Endothelial cell of umbilical vein (primary cell): ENCODE data around the gene PWWP2A. TPM values are rescaled to one million over a fixed set of nuclear protein-coding genes. Genes with fewer than 3 reads are reported as not detected.

Source experiments
- BruUV-seq: library from RNA; stranded (reverse); fragments of 400-500 nt; replicated peaks from 2 replicates; lab custom pipeline; 2021; lab: Mats Ljungman, UMichigan
- CTCF ChIA-PET: fragments of 300-600, 350-600 bp; sonication (Branson Sonifier 250); formaldehyde crosslinking; loops from one replicate; lab custom pipeline; 2021; ENCODE audit warnings: antibody characterized with exemption, inconsistent platforms; lab: Charles Lee
- POLR2A ChIA-PET: fragments of 300-600, 350-600 bp; sonication (Branson Sonifier 250); formaldehyde crosslinking; loops from one replicate; lab custom pipeline; 2021; ENCODE audit warnings: antibody characterized with exemption, inconsistent platforms; lab: Charles Lee
- DNase-seq: peaks from one replicate; pipeline ENCODE4 v3.0.0-alpha.2; 2011; ENCODE audit warnings: low read depth, low spot score
- FAIRE-seq: peaks from 2 replicates; lab custom pipeline; 2011; peaks lifted over from hg19 to GRCh38; lab: Jason Lieb, UNC
- H2AFZ ChIP-seq: 2 replicates; pipeline ENCODE4 v1.6.0; 2012; ENCODE audit warnings: low read depth, low read length, control low read depth, inconsistent platforms
- H3K27ac ChIP-seq: 2 replicates; pipeline ENCODE4 v1.5.1; 2011; ENCODE audit warnings: low read depth, mild to moderate bottlenecking, control low read depth, low read length, moderate library complexity; ENCODE audit not compliant: insufficient read depth
- H3K27me3 ChIP-seq, 2 experiments: 2 replicates each; pipeline versions ENCODE4 v1.6.0 to v1.6.1; 2011; ENCODE audit warnings: low read length in 2 of 2, mixed read lengths in 1 of 2; ENCODE audit not compliant: control insufficient read depth in 2 of 2, insufficient read depth in 2 of 2
- H3K36me3 ChIP-seq, 2 experiments: 2 replicates in 1 of 2; 3 replicates in 1 of 2; pipeline ENCODE4 v1.5.1; 2011; ENCODE audit warnings: low read length in 2 of 2, mild to moderate bottlenecking in 1 of 2, moderate library complexity in 1 of 2; ENCODE audit not compliant: control insufficient read depth in 2 of 2, insufficient read depth in 2 of 2; ENCODE audit errors: extremely low read depth in 1 of 2
- H3K4me1 ChIP-seq: 3 replicates; pipeline ENCODE4 v1.5.1; 2011; ENCODE audit warnings: mild to moderate bottlenecking, low read length; ENCODE audit not compliant: control insufficient read depth, insufficient read depth; ENCODE audit errors: extremely low read depth
- H3K4me2 ChIP-seq: 2 replicates; pipeline ENCODE4 v1.6.1; 2011; ENCODE audit warnings: low read length, control low read depth, mixed read lengths; ENCODE audit not compliant: insufficient read depth
- H3K4me3 ChIP-seq, 3 experiments: fragments of 200-600 bp in 1 of 3; sonication (generic), shearing (Covaris generic) in 1 of 3; replicated peaks in 1 of 3; 2 replicates each; pipeline ENCODE4 v1.5.1; 2011 to 2016; ENCODE audit warnings: control low read depth in 3 of 3, low read length in 3 of 3, mild to moderate bottlenecking in 2 of 3, inconsistent platforms in 1 of 3, low read depth in 1 of 3, moderate library complexity in 1 of 3; ENCODE audit not compliant: insufficient read depth in 1 of 3
- H3K79me2 ChIP-seq: 2 replicates; pipeline ENCODE4 v1.6.0; 2012; ENCODE audit warnings: low read length, inconsistent platforms; ENCODE audit not compliant: control insufficient read depth, insufficient read depth
- H3K9ac ChIP-seq: replicated peaks from 2 replicates; pipeline ENCODE3; 2011; ENCODE audit warnings: low read length, control low read depth; ENCODE audit not compliant: insufficient read depth; ENCODE audit errors: extremely low read depth
- H3K9me1 ChIP-seq: replicated peaks from 3 replicates; pipeline ENCODE4 v1.6.0; 2011; ENCODE audit warnings: mild to moderate bottlenecking, low read length; ENCODE audit not compliant: control insufficient read depth, insufficient read depth; ENCODE audit errors: extremely low read depth
- H3K9me3 ChIP-seq: replicated peaks from 2 replicates; pipeline ENCODE4 v1.5.1; 2012; ENCODE audit warnings: low read length, inconsistent platforms; ENCODE audit not compliant: control insufficient read depth, insufficient read depth
- H4K20me1 ChIP-seq: replicated peaks from 2 replicates; pipeline ENCODE3; 2011; ENCODE audit warnings: mild to moderate bottlenecking, low read length; ENCODE audit not compliant: control insufficient read depth, insufficient read depth; ENCODE audit errors: extremely low read depth
- CTCF ChIP-seq, 2 donors: IDR thresholded peaks; 1 replicate in 1 of 2; 2 replicates in 1 of 2; pipeline ENCODE4 v1.5.1; 2011; ENCODE audit warnings: low read length in 2 of 2, mild to moderate bottlenecking in 2 of 2, moderate library complexity in 2 of 2, control low read depth in 1 of 2, inconsistent platforms in 1 of 2, low read depth in 1 of 2; ENCODE audit not compliant: insufficient read depth in 1 of 2; ENCODE audit errors: extremely low read depth in 1 of 2
- EZH2 ChIP-seq: IDR thresholded peaks from 2 replicates; pipeline ENCODE4 v1.6.1; 2012; ENCODE audit warnings: borderline replicate concordance, low read depth, mild to moderate bottlenecking, moderate library complexity, low read length, inconsistent platforms; ENCODE audit not compliant: severe bottlenecking
- FOS ChIP-seq: IDR thresholded peaks from 2 replicates; pipeline ENCODE4 v1.6.1; 2011; ENCODE audit warnings: mild to moderate bottlenecking, low read length, moderate library complexity, borderline replicate concordance; ENCODE audit not compliant: insufficient read depth
- GATA2 ChIP-seq: IDR thresholded peaks from 2 replicates; pipeline ENCODE4 v1.7.0; 2011; ENCODE audit warnings: low read depth, mild to moderate bottlenecking, moderate library complexity, mixed read lengths, low read length; ENCODE audit not compliant: insufficient read length, insufficient read depth
- JUN ChIP-seq: IDR thresholded peaks from 2 replicates; pipeline ENCODE4 v1.6.1; 2011; ENCODE audit warnings: borderline replicate concordance, low read depth; ENCODE audit not compliant: insufficient read length, insufficient read depth
- MYC ChIP-seq: IDR thresholded peaks from one replicate; pipeline ENCODE4 v1.6.1; 2011; ENCODE audit warnings: mild to moderate bottlenecking, low read depth, low read length
- POLR2A ChIP-seq: IDR thresholded peaks from 2 replicates; pipeline ENCODE4 v1.6.1; 2012; ENCODE audit warnings: low read depth, mild to moderate bottlenecking, control low read depth, low read length
- POLR2AphosphoS5 ChIP-seq: IDR thresholded peaks from 2 replicates; pipeline ENCODE4 v1.6.1; 2012; ENCODE audit warnings: low read depth, mild to moderate bottlenecking, control low read depth, low read length, moderate library complexity; ENCODE audit not compliant: insufficient read depth
- dilution Hi-C: fragments of 300-500 bp; cut with MboI; formaldehyde crosslinking; loops from one replicate; pipeline ENCODE4 v1.15.0; 2019; ENCODE audit warnings: low sequenced_read_pairs; ENCODE audit not compliant: extremely low pct_ligation_motif_present
- intact Hi-C: fragments of 100-400 bp; cut with micrococcal nuclease; formaldehyde crosslinking; loops from one replicate; pipeline ENCODE4 v1.10.0; 2022
- polyA plus RNA-seq, 4 experiments: library from polyadenylated mRNA; depleted of rRNA in 3 of 4; stranded (reverse) in 3 of 4; unstranded in 1 of 4; fragments of >200 nt; gene quantifications; 2 replicates each; pipeline versions ENCODE4 v1.2.1 to v1.2.3, GENCODE V29; 2011 to 2012; ENCODE audit warnings: missing spikeins in 1 of 4
- total RNA-seq: library from RNA; stranded (reverse); gene quantifications from 2 replicates; pipeline ENCODE4 v1.2.3, GENCODE V29; 2021
- TF ChIP-seq, protein P1 (sequence below): IDR thresholded peaks from 2 replicates; pipeline ENCODE4 v1.6.1; 2011; ENCODE audit not compliant: insufficient read depth, insufficient read length

PWWP2A gene
- total and polyA plus RNA-seq, 2 donors (not counting 3 experiments of a cell fraction or from before 2014, with no cell fraction given) = 4.6 to 19.3 TPM

DNA sequence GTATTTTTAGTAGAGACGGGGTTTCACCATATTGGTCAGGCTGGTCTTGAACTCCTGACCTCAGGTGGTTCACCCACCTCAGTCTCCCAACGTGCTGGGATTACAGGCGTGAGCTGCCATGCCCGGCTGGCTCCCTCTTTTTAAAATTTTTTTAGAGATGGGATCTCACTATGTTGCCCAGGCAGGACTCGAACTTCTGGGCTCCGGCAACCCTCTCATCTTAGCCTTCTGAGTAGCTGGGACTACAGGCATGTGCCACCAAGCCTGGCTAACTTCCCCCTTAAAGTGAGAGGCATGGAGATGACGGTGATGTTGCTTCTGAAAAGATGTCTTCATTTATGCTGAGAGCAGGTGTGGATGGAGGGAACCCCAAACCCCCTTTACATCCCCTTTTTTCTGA, 43.7 kb upstream of the PWWP2A start:
- CTCF ChIA-PET = interaction anchor here (0.8 kb wide), 1 partner anchor 228 kb away, joined by 3 read pairs; no protein-coding TSS in a partner anchor
- Histone ChIP-seq H3K9me3 (no peaks in the 10 kb centered on the region), H3K9me1 (no peaks in the 10 kb centered on the region), H3K4me1 (peaks cover 30% of the 10 kb centered on the region), H3K9ac (no peak overlapping the region), H3K36me3 (no peaks in the 10 kb centered on the region), H3K79me2 (no peaks in the 10 kb centered on the region), H3K4me3 (no peak overlapping the region), H2AFZ (no peak overlapping the region), H4K20me1 (no peaks in the 10 kb centered on the region), H3K27ac (no peak overlapping the region), H3K4me2 (no peak overlapping the region), H3K27me3 (no peaks in the 10 kb centered on the region)
- intact Hi-C loops = loop anchor here (10.0 kb wide), 1 partner anchor 1768 kb away; no protein-coding TSS in a partner anchor
- POLR2A ChIA-PET = no interaction called here
- DNase-seq (no peak), FAIRE-seq (no peak)
- BruUV-seq = no TSS peak
- TF ChIP-seq POLR2A (no peak), GATA2 (no peak), JUN (no peak), FOS (no peak), EZH2 (no peak), CTCF (IDR thresholded peaks at IDR 0.05; ENCODE audit: extremely low read depth in 1 of 2, insufficient read depth in 1 of 2, low read depth in 1 of 2, low read length in 2 of 2) (no peak), MYC (no peak), POLR2AphosphoS5 (no peak)
- TF ChIP-seq, protein P1, sequence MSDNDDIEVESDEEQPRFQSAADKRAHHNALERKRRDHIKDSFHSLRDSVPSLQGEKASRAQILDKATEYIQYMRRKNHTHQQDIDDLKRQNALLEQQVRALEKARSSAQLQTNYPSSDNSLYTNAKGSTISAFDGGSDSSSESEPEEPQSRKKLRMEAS = no peak
- dilution Hi-C loops = no loop called here
